Glomerular visceral epithelial cell (primary cell): ENCODE data around the gene TRIP12.
"Not testable (repeated sequence)": the region's sequence is repeated elsewhere in the genome, so short reads cannot be mapped to it uniquely, and the experiment has no call there.

Experiments
- DNase-seq: peaks from one replicate; pipeline ENCODE4 v3.0.0-alpha.2; 2016; ENCODE audit errors: extremely low spot score

Gene TRIP12

GRCh38 chr2:229921892-229922448 lies at the start of gene TRIP12:
TSS of gene TRIP12 (minus strand) at chr2:229922009. CDS start at chr2:229880079, 41,930 bp downstream.
- DNase-seq = peak; percentile 96

DNA sequence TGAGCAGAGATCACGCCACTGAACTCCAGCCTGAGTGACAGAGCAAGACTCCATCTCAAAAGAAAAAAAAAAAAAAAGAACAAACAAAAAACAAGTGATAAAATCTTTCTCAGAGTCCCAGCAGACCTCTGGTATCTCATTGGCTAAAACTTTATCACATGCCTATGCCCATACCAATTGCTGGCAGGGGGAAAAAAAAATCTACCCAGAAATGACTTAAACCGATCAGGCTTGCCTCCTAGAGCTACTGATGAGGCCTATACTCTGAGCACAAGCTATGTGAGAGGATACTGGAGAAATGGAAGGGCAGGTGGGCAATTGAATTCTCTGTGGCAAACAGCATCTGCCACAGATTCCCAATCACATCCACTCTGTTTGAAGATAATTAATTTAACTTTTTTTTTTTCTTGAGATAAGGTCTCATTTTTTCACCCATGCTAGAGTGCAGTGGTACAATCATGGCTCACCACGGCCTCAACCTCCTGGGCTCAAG lies 49.5 kb upstream of the TRIP12 start:
- no peak for DNase-seq

DNA sequence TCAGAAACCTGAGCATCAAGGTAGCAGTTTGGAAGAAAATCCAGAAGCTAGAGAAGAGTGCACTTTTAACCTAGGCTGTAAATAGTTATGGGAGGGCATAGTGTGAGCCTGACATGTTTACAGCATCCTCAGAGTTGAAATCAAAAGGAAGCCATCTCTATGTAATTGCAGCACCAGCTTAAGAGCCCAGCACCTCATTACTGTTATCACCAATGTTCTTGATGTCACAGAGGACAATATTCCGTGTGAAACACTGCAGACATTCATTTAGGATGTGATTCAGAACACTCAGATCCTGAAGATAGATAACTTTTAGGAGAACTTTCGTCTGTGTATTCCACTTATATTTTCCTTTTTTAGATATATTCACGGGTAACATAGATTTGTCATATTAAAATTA lies 48.6 kb upstream of the TRIP12 start:
- no peak for DNase-seq

DNA sequence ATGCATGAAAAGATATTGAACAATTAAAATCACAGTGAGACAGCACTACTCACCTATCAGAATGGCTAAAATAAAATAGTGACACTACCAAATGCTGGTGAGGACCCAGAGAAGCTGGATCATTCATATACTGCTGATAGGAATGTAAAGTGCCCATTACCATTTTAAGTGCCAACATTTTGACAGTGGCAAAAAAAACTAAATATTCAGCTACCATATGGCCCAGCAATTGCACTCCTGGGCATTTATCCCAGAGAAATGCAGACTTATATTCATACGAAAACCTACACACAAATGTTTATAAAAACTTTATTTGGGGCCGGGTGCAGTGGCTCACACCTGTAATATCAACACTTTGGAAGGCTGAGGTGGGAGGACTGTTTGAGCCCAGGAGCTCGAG lies 48.1 kb upstream of the TRIP12 start:
- DNase-seq = no peak

- not testable (repeated sequence) for DNase-seq
These were observed 41.8 kb upstream of the TRIP12 start for GRCh38 chr2:229963596-229963995.

GRCh38 chr2:229956491-229956890 lies 34.7 kb upstream of the TRIP12 start:
- DNase-seq = no peak

GRCh38 chr2:229955663-229956062 lies 33.9 kb upstream of the TRIP12 start:
- no peak for DNase-seq

DNA sequence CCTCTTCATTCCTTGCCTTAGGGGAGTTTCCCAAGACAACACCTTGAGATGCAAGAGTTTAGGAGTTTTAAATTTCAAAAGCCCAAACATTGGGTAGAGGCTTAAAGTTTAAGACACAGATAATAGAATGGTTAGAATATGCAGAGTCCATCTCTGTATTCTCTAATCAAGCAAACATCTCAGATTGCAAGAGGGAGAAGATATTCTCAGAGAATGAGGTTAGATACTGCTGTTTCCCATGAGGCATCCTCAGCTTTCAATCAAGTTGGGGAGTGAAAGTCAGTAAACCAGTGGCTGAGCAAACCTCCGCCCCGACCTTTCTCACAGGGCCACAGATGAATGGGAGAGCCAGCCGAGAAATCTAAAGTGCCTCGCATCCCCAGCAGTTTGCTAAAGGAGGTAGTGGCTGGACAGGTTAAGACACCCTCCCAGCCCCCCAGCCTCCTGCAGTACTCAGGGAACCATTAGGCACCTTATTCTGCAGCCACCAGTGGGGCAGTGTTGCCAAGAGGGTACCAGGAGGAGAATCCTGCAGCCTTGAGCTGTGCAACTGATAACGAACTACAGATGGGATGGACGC lies 30.5 kb upstream of the TRIP12 start:
- DNase-seq = no peak

DNA sequence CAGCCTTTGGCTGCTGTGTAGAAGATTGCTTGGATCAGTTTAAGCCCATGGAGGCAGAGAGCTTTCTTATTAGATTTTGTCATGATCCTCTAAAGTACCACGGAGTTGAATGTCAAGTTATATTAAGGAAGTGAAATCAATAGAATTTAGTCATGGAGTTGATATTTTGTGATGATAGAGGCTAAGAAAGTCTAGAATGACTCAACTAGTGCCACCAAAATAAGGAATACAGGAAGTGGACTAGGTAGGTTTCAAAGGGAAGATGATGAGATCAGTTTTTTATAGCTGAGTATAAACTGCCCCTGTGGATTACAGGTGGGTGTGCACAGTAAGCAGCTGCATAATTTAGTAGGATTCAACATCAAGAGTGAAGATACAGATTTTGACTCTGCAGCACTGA lies 25.7 kb upstream of the TRIP12 start:
- no peak for DNase-seq

GRCh38 chr2:229945975-229946374 lies 24.2 kb upstream of the TRIP12 start:
- DNase-seq = no peak

- no peak for DNase-seq
These were observed 22.1 kb upstream of the TRIP12 start for GRCh38 chr2:229943770-229944449.

DNA sequence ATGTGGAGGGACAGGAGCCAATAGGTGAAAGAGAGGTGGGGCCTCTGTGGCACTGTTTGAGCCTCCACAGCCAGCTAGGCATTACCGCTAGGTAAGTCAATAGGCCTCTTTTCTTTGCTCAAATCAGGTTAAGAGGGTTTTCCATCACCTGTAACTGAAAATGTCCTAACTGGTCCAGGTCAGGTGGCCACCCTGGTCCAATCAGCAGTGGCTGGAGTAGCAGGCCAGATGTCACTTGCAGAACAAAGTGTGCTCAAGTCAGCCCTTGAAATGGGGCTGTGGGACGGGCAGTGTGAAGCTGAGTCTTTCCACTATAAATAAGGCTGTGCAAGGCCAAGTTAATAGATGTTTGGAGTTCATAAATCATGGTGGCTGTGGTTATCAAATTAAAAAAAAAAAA lies 21.4 kb upstream of the TRIP12 start:
- no peak for DNase-seq

DNA sequence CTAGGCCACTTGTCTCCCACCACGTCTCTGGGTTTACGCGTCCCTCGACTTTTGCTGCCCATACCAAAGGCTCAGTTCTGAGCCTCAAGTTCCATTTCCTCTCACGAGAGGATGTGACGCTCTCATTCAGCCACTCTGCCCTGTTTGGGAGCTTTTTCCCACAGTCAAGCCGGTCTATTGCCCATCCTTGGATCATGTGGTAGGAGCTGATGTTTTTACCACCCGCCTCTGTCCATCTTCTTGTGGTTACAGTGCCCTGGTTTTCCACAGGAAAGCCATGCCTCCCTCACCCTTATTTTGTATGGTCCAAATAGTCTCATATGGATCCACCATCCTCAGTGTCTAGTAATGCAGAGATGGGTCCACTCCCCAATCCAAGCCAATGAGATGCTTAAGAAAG lies 20.9 kb upstream of the TRIP12 start:
- DNase-seq = no peak

DNA sequence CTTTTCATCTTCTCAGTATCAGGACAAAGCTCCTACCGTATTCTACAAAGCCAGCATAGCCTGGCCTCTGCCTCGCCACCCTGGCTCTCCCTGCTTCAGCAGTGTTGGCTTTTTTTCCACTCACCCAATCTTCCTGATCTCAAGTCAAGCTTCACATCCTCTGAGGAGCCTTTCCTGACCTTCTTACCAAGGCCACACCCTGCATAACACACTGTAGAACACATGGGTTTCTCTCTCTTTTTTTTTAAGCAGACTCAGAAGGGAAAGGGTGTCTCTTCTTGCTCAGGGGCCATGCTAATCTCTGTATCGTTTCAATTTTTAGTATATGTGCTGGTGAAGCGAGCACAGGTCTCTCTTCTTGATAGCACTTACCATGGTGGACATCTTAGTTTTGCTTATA lies 15.7 kb upstream of the TRIP12 start:
- DNase-seq = no peak

- DNase-seq = no peak
These were observed 9.4 kb upstream of the TRIP12 start for GRCh38 chr2:229931241-229931640.

- DNase-seq = no peak
These were observed 8.8 kb upstream of the TRIP12 start for GRCh38 chr2:229930656-229931055.

GRCh38 chr2:229927817-229928321 lies 6.1 kb upstream of the TRIP12 start:
- no peak for DNase-seq

DNA sequence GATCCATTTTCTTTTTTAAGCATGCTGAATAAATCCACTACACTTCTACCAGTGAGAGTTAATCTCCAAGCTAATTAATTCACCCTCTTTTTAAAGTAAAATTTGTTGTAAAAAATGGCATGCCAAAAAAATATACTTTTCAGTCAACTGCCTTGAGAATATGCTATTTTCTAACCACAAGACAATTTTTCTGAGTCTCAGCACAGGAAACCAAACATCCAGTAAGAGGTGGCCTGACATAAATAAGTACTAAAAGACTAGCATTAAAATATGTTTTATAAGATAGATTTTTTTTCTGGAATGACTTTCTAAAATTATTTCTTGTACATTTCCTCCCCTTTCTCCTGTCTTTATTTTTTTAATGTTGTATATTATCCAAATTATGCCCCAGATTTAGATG lies 3.4 kb upstream of the TRIP12 start:
- DNase-seq = no peak

- not testable (repeated sequence) for DNase-seq
These were observed 2.7 kb upstream of the TRIP12 start for GRCh38 chr2:229924541-229924940.

- peak; percentile 59 for DNase-seq
These were observed 909 bp upstream of the TRIP12 start, which contains the start of gene FBXO36 for GRCh38 chr2:229922449-229923386. TSS of gene FBXO36 (plus strand) at chr2:229922503. CDS start at chr2:229922514, 11 bp downstream.

GRCh38 chr2:229921101-229921891 lies 513 bp downstream of the TRIP12 start:
- DNase-seq = peak; percentile 77
